A673 (cell line): Measurements from ENCODE around the gene SLC35E3. TPM values are rescaled to one million over a fixed set of nuclear protein-coding genes. Genes with fewer than 3 reads are reported as not detected.

Experiments used
- BruUV-seq: library from RNA; stranded (reverse); fragments of 400-500 nt; replicated peaks from 2 replicates; lab custom pipeline; 2021; lab: Mats Ljungman, UMichigan
- CTCF ChIA-PET: fragments of 300-600 bp; sonication (Branson Sonifier 250); formaldehyde crosslinking; loops from one replicate; lab custom pipeline; 2022; ENCODE audit warnings: antibody characterized with exemption; lab: Charles Lee
- POLR2A ChIA-PET: fragments of 300-600 bp; sonication (Branson Sonifier 250); formaldehyde crosslinking; loops from one replicate; lab custom pipeline; 2022; ENCODE audit warnings: antibody characterized with exemption; ENCODE audit not compliant: low non-redundant PET; lab: Charles Lee
- DNase-seq: peaks from one replicate; pipeline ENCODE4 v3.0.0-alpha.2; 2015; ENCODE audit warnings: low spot score
- H3K27ac ChIP-seq: fragments of 200-600 bp; sonication (generic); 2 replicates; pipeline ENCODE4 v1.5.1; 2016; ENCODE audit warnings: mixed run types, low read depth, mild to moderate bottlenecking, mixed read lengths, antibody characterized with exemption, low read length; ENCODE audit not compliant: poor library complexity, severe bottlenecking
- H3K27me3 ChIP-seq: fragments of 200-600 bp; sonication (generic); replicated peaks from 2 replicates; pipeline ENCODE4 v1.6.1; 2017; ENCODE audit warnings: mixed run types, low read depth, mild to moderate bottlenecking, mixed read lengths, antibody characterized with exemption, low read length; ENCODE audit not compliant: insufficient read depth, poor library complexity
- H3K36me3 ChIP-seq: fragments of 200-600 bp; sonication (generic); 2 replicates; pipeline ENCODE4 v1.6.1; 2016; ENCODE audit warnings: mixed run types, mild to moderate bottlenecking, mixed read lengths, antibody characterized with exemption, low read length; ENCODE audit not compliant: insufficient read depth, poor library complexity, severe bottlenecking
- H3K4me1 ChIP-seq: fragments of 200-600 bp; sonication (generic); 2 replicates; pipeline ENCODE4 v1.6.1; 2017; ENCODE audit warnings: mixed run types, mild to moderate bottlenecking, mixed read lengths, antibody characterized with exemption, low read length; ENCODE audit not compliant: insufficient read depth, poor library complexity, severe bottlenecking
- H3K4me3 ChIP-seq: fragments of 200-600 bp; sonication (generic); 2 replicates; pipeline ENCODE4 v1.5.1; 2016; ENCODE audit warnings: low read depth, mixed run types, mild to moderate bottlenecking, mixed read lengths, low read length; ENCODE audit not compliant: poor library complexity, severe bottlenecking
- H3K9me3 ChIP-seq: fragments of 200-600 bp; sonication (generic); 2 replicates; pipeline ENCODE4 v1.6.1; 2016; ENCODE audit warnings: mixed run types, low read depth, mild to moderate bottlenecking, mixed read lengths, antibody characterized with exemption, low read length; ENCODE audit not compliant: poor library complexity, severe bottlenecking
- EZH2 ChIP-seq: fragments of 200-600 bp; sonication (generic); IDR thresholded peaks from 2 replicates; pipeline ENCODE4 v1.6.1; 2017; ENCODE audit warnings: borderline replicate concordance, low read depth, mild to moderate bottlenecking, mixed read lengths, antibody characterized with exemption, low read length; ENCODE audit not compliant: poor library complexity, severe bottlenecking
- intact Hi-C: fragments of 100-400 bp; cut with micrococcal nuclease; formaldehyde crosslinking; loops from one replicate; pipeline ENCODE4 v1.10.0; 2022; ENCODE audit not compliant: unreplicated experiment
- total RNA-seq: library from RNA; stranded (reverse); gene quantifications from 2 replicates; pipeline ENCODE4 v1.2.3, GENCODE V29; 2021
- TF ChIP-seq, protein P1 (sequence below): fragments of 300-800, 200-600 bp; sonication (generic); conservative IDR thresholded peaks from 2 replicates; pipeline ENCODE4 v1.5.1; 2017; ENCODE audit warnings: low read depth, mild to moderate bottlenecking, antibody characterized with exemption, low read length, moderate library complexity, mixed read lengths

The SLC35E3 gene
- total RNA-seq, 1 experiment from 2014 or later: 10.1 TPM

GRCh38 chr12:68759852-68760251 is 13.9 kb downstream of the SLC35E3 start:
- Histone ChIP-seq H3K27ac (no peak overlapping the region), H3K36me3 (peaks cover 8% of the 10 kb centered on the region), H3K9me3 (no peaks in the 10 kb centered on the region), H3K27me3 (no peaks in the 10 kb centered on the region), H3K4me1 (no peaks in the 10 kb centered on the region), H3K4me3 (no peak overlapping the region)
- BruUV-seq: no TSS peak
- ChIA-PET CTCF (no interaction called here), POLR2A (no interaction called here)
- intact Hi-C loops: no loop called here
- DNase-seq: no peak
- TF ChIP-seq EZH2: no peak
- TF ChIP-seq, protein P1, sequence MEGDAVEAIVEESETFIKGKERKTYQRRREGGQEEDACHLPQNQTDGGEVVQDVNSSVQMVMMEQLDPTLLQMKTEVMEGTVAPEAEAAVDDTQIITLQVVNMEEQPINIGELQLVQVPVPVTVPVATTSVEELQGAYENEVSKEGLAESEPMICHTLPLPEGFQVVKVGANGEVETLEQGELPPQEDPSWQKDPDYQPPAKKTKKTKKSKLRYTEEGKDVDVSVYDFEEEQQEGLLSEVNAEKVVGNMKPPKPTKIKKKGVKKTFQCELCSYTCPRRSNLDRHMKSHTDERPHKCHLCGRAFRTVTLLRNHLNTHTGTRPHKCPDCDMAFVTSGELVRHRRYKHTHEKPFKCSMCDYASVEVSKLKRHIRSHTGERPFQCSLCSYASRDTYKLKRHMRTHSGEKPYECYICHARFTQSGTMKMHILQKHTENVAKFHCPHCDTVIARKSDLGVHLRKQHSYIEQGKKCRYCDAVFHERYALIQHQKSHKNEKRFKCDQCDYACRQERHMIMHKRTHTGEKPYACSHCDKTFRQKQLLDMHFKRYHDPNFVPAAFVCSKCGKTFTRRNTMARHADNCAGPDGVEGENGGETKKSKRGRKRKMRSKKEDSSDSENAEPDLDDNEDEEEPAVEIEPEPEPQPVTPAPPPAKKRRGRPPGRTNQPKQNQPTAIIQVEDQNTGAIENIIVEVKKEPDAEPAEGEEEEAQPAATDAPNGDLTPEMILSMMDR: no peak

DNA sequence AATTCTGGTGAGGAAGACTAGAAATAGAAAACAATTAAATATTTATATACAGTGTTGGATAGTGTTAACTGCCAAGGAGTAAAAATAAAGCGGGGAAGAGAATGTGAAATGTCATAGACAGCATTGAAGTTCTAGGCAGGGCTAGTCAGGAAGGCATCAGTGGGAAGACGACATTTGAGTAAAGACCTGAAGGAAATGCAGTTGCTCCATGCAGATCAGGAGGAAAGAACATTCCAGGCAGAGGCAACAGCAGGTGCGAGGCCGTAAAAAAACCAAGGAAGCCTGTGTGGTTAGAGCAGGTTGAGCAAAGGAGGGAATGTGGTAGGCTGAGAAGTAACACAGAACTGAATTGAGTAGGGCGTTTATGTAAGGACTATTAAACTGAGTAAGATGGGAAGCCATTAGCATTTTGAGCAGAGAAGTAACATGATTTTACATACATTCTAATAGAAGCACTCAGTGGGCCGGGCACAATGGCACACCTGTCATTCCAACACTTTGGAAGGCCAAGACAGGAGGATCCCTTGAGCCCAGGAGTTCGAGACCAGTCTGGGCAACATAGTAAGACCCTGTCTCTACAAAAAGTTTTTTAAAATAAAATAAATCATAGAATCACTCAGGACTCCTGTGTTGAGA is 14.9 kb downstream of the SLC35E3 start:
- no TSS peak for BruUV-seq
- Histone ChIP-seq H3K9me3 (no peaks in the 10 kb centered on the region), H3K36me3 (peaks cover 8% of the 10 kb centered on the region), H3K27ac (no peak overlapping the region), H3K4me3 (no peak overlapping the region), H3K4me1 (no peaks in the 10 kb centered on the region), H3K27me3 (no peaks in the 10 kb centered on the region)
- TF ChIP-seq, protein P1: no peak
- no peak for TF ChIP-seq EZH2
- POLR2A ChIA-PET: no interaction called here
- intact Hi-C loops: no loop called here
- CTCF ChIA-PET: no interaction called here
- no peak for DNase-seq

DNA sequence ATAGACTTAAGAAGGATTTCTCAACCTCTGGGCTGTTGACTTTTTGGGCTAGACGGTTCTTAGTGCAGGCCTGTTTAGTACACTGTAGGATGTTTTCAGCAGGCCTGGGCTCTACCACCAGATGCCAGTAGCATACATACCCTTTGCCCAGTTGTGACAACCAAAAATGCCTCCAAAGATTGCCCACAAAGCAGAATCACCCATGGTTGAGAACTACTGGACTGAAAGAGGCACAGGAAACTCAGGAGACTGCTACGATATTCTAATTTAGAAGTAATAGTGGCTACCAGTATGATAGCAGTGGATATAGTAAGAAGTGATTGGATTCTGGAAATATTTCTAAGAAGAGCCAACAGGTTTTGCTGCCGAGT is 15.5 kb downstream of the SLC35E3 start:
- TF ChIP-seq EZH2: no peak
- TF ChIP-seq, protein P1: no peak
- Histone ChIP-seq H3K36me3 (peaks cover 8% of the 10 kb centered on the region), H3K4me3 (no peak overlapping the region), H3K27me3 (no peaks in the 10 kb centered on the region), H3K4me1 (no peaks in the 10 kb centered on the region), H3K27ac (no peak overlapping the region), H3K9me3 (no peaks in the 10 kb centered on the region)
- ChIA-PET POLR2A (no interaction called here), CTCF (no interaction called here)
- BruUV-seq: no TSS peak
- no peak for DNase-seq
- intact Hi-C loops: no loop called here
